Heart left ventricle (tissue), 13 donors: Measurements from ENCODE around the gene ACTG2.

Source experiments
- CTCF ChIP-seq, 12 donors: fragments of 200-600 bp; sonication (generic) in 4 of 12; IDR thresholded peaks; one replicate each; pipeline versions ENCODE4 v1.5.0 to v1.8.0; 2018 to 2022; ENCODE audit warnings: antibody characterized with exemption in 12 of 12, mild to moderate bottlenecking in 5 of 12
- POLR2A ChIP-seq, 2 donors: fragments of 450-650 bp; IDR thresholded peaks; one replicate each; pipeline ENCODE4 v1.6.1; 2017; ENCODE audit warnings: antibody characterized with exemption in 2 of 2, mild to moderate bottlenecking in 2 of 2, moderate library complexity in 2 of 2
- donor health status: ischemic (EF 13 %, LVEDD 7.1; RV severe dilation, severe dysfunction).
- donor health status: DM: no; HTN: yes; CAD: no.
- donor health status: DM: no; HTN: no; CAD: no.
- donor health status: ischemic (EF 25% LVEDD 6.9; RV normal size, moderate dysfunction).
- donor health status: ischemic (EF 25% LVEDD 5.7; RV mildly dilated, moderate dysfunction).
- donor health status: ischemic (EF 35%, LVEDD 5.7; RV mildly dilated, moderate dysfunction).
- donor health status: nonischemic (EF 11% LVEDD 7.7; RV severe dilation, severe dysfunction).
- donor health status: DM: yes; HTN: yes; CAD: no.
- donor health status: PGD.
- donor health status: ischemic (EF 29% LVEDD 5.4; RV normal size, mild dysfunction).
- donor health status: nonischemic (EF 23%, LVEDD 6.1; RV moderate dilation, normal function).

- TF ChIP-seq CTCF (IDR thresholded peaks at IDR 0.05) (no peak), POLR2A (IDR thresholded peaks at IDR 0.05) (no peak)
Observed at GRCh38 chr2:73856214-73856613, 36.6 kb upstream of the ACTG2 start.
